ENCODE measurements around the gene RALGAPA2. TPM values are rescaled to one million over a fixed set of nuclear protein-coding genes. Genes with fewer than 3 reads are reported as not detected.
A peak's percentile ranks its signal among the peaks of the same experiment; 100 is the strongest.

The RALGAPA2 gene
- total and polyA plus RNA-seq, 2 donors (not counting 3 experiments of a cell fraction or from before 2014, with no cell fraction given) = 10.0 to 46.8 TPM

DNA sequence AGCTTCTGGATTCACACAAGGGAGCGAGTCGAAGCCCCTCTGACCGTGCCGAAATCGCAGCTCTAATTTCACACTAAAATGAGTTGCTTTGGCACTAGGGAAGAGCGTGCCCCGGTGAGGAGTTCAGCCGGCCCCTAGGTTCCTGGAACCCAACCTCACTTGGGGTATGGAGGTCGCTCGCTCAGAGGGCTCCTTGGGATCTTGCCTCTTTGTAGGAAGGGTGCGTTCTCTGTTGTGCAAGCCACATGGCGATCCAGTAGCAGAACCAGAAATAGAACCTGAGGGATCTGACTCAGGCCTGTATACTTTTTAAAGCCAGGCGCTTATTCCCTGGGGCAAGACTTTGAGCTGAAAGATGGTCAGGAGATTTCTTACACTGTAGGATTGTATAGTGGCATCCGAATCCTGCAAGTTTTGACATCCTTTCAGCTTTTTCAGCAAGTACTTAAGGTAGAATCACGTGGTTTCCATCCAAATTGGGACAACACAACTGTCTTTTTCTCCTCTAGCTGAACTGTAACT lies 861 bp upstream of the RALGAPA2 start:
- H3K79me2 ChIP-seq (ENCODE audit: control insufficient read depth, insufficient read depth, low read length) = peaks cover 15% of the 10 kb centered on the region
- peak overlapping the region; percentile 82 for H2AFZ ChIP-seq (ENCODE audit: low read depth, low read length)
- H3K4me2 ChIP-seq (ENCODE audit: insufficient read depth, low read length) = peak overlapping the region; percentile 58
- no peaks in the 10 kb centered on the region for H3K36me3 ChIP-seq (ENCODE audit: control insufficient read depth in 2 of 2, extremely low read depth in 1 of 2, insufficient read depth in 2 of 2, low read length in 2 of 2)
- DNase-seq (ENCODE audit: low read depth, low spot score) (no peak), FAIRE-seq (no peak)
- no TSS peak for BruUV-seq (replicated peaks)
- CTCF ChIA-PET = interaction anchor here (1.0 to 2.6 kb wide), 5 partner anchors 9 to 111 kb away, joined by 4 to 22 read pairs (median 6); no protein-coding TSS in a partner anchor
- POLR2A ChIA-PET = interaction anchor here (1.0 kb wide), 1 partner anchor 48 kb away, joined by 4 read pairs; no protein-coding TSS in a partner anchor
- H3K4me1 ChIP-seq (ENCODE audit: control insufficient read depth, extremely low read depth, insufficient read depth, low read length) = peaks cover 21% of the 10 kb centered on the region
- dilution Hi-C loops (cut with MboI; ENCODE audit: extremely low pct_ligation_motif_present, low sequenced_read_pairs) (no loop called here), intact Hi-C loops (cut with micrococcal nuclease) (loop anchor here (2.0 to 5.0 kb wide), 2 partner anchors 39 to 89 kb away; no protein-coding TSS in a partner anchor)
- no peaks in the 10 kb centered on the region for H3K27me3 ChIP-seq (ENCODE audit: control insufficient read depth in 2 of 2, insufficient read depth in 2 of 2, low read length in 2 of 2)
- H4K20me1 ChIP-seq (replicated peaks; ENCODE audit: control insufficient read depth, extremely low read depth, insufficient read depth, low read length) = no peaks in the 10 kb centered on the region
- H3K27ac ChIP-seq (ENCODE audit: insufficient read depth, low read depth, low read length) = peak overlapping the region; percentile 77
- peak overlapping the region in 1 of 3 experiments; percentile 21 for H3K4me3 ChIP-seq (replicated peaks in 1 of 3; ENCODE audit: insufficient read depth in 1 of 3, low read depth in 1 of 3, low read length in 3 of 3)
- H3K9me1 ChIP-seq (replicated peaks; ENCODE audit: control insufficient read depth, extremely low read depth, insufficient read depth, low read length) = no peaks in the 10 kb centered on the region
- peak overlapping the region; percentile 79 for H3K9ac ChIP-seq (replicated peaks; ENCODE audit: extremely low read depth, insufficient read depth, low read length)
- no peak for TF ChIP-seq EZH2 (IDR thresholded peaks at IDR 0.05; ENCODE audit: borderline replicate concordance, low read depth, low read length, severe bottlenecking)
- no peak for TF ChIP-seq FOS (IDR thresholded peaks at IDR 0.05; ENCODE audit: borderline replicate concordance, insufficient read depth, low read length)
- TF ChIP-seq, protein P1, sequence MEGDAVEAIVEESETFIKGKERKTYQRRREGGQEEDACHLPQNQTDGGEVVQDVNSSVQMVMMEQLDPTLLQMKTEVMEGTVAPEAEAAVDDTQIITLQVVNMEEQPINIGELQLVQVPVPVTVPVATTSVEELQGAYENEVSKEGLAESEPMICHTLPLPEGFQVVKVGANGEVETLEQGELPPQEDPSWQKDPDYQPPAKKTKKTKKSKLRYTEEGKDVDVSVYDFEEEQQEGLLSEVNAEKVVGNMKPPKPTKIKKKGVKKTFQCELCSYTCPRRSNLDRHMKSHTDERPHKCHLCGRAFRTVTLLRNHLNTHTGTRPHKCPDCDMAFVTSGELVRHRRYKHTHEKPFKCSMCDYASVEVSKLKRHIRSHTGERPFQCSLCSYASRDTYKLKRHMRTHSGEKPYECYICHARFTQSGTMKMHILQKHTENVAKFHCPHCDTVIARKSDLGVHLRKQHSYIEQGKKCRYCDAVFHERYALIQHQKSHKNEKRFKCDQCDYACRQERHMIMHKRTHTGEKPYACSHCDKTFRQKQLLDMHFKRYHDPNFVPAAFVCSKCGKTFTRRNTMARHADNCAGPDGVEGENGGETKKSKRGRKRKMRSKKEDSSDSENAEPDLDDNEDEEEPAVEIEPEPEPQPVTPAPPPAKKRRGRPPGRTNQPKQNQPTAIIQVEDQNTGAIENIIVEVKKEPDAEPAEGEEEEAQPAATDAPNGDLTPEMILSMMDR (IDR thresholded peaks at IDR 0.05; ENCODE audit: extremely low read depth in 1 of 2, insufficient read depth in 1 of 2, low read depth in 1 of 2, low read length in 2 of 2) = no peak
- no peak for TF ChIP-seq POLR2AphosphoS5 (IDR thresholded peaks at IDR 0.05; ENCODE audit: insufficient read depth, low read depth, low read length)
- TF ChIP-seq GATA2 (IDR thresholded peaks at IDR 0.05; ENCODE audit: insufficient read depth, insufficient read length, low read depth, low read length) = no peak
- TF ChIP-seq MYC (IDR thresholded peaks at IDR 0.05; ENCODE audit: low read depth, low read length) = no peak
- no peak for TF ChIP-seq POLR2A (IDR thresholded peaks at IDR 0.05; ENCODE audit: low read depth, low read length)
- TF ChIP-seq, protein P2, sequence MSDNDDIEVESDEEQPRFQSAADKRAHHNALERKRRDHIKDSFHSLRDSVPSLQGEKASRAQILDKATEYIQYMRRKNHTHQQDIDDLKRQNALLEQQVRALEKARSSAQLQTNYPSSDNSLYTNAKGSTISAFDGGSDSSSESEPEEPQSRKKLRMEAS (IDR thresholded peaks at IDR 0.05; ENCODE audit: insufficient read depth, insufficient read length) = no peak
- no peak for TF ChIP-seq JUN (IDR thresholded peaks at IDR 0.05; ENCODE audit: borderline replicate concordance, insufficient read depth, insufficient read length, low read depth)
- no peaks in the 10 kb centered on the region for H3K9me3 ChIP-seq (replicated peaks; ENCODE audit: control insufficient read depth, insufficient read depth, low read length)

Data from endothelial cell of umbilical vein (primary cell).